Lower lobe of right lung (tissue), 2 donors: ENCODE data around the gene APOA4. TPM values are rescaled to one million over a fixed set of nuclear protein-coding genes. Genes with fewer than 3 reads are reported as not detected.

ENCODE experiments used
- ATAC-seq, 2 donors: fragments of 200-7000 bp; cut with Tn5 transposase; one replicate each; pipeline ENCODE4 v1.9.1; 2020 to 2022; ENCODE audit warnings: mild to moderate bottlenecking in 2 of 2, moderate library complexity in 2 of 2
- DNase-seq: peaks from one replicate; pipeline ENCODE4 v3.0.0-alpha.2; 2020
- H3K27ac ChIP-seq: fragments of 200-600 bp; one replicate; pipeline ENCODE4 v1.8.0; 2022
- H3K27me3 ChIP-seq: fragments of 200-600 bp; one replicate; pipeline ENCODE4 v1.8.0; 2022; ENCODE audit warnings: low read depth
- H3K36me3 ChIP-seq: fragments of 200-600 bp; one replicate; pipeline ENCODE4 v1.8.0; 2022; ENCODE audit warnings: mild to moderate bottlenecking
- H3K4me1 ChIP-seq: fragments of 200-600 bp; one replicate; pipeline ENCODE4 v1.8.0; 2022
- H3K4me3 ChIP-seq: fragments of 200-600 bp; one replicate; pipeline ENCODE4 v1.8.0; 2022; ENCODE audit warnings: mild to moderate bottlenecking
- H3K9me3 ChIP-seq: fragments of 200-600 bp; one replicate; pipeline ENCODE4 v1.8.0; 2022
- CTCF ChIP-seq: fragments of 200-600 bp; IDR thresholded peaks from one replicate; pipeline ENCODE4 v1.8.0; 2022; ENCODE audit warnings: antibody characterized with exemption, mild to moderate bottlenecking
- intact Hi-C: fragments of 100-400 bp; cut with DNase I; formaldehyde crosslinking; loops from one replicate; pipeline ENCODE4 v1.11.0; 2022
- total RNA-seq: library from RNA; stranded (reverse); fragmentation: NEBNext Ultra II Directional; extraction: Animal tissue kit (Norgen Biotek cat#: 25700); gene quantifications from one replicate; pipeline ENCODE4 v1.2.1, GENCODE V29; 2021
- donor health status: DM: no; HTN: yes; CAD: no; lungs with severe emphysema.

The APOA4 gene
- total RNA-seq, 1 donor from 2014 or later = not detected

DNA sequence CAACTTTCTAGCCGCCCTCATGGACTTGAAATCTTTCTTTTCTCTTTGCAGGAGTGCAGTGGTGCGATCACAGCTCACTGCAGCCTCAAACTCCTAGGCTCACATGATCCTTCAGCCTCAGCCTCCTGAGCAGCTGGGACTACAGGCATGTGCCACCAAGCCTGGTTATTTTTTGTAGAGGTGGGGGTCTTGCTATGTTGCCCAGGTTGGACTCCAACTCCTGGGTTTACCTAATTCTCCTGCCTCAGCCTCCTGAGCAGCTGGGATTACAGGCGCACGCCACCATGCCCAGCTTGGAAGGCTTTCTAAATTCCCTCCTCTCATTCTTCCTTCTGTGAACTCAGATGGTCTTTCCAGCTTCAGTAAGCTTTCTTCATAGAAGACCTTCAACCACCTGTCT is 19.0 kb upstream of the APOA4 start:
- intact Hi-C loops = no loop called here
- Histone ChIP-seq H3K4me3 (no peak overlapping the region), H3K27ac (no peak overlapping the region), H3K9me3 (no peaks in the 10 kb centered on the region), H3K4me1 (peaks cover 14% of the 10 kb centered on the region), H3K36me3 (peaks cover 46% of the 10 kb centered on the region), H3K27me3 (no peaks in the 10 kb centered on the region)
- no peak for TF ChIP-seq CTCF
- ATAC-seq (no peak), DNase-seq (no peak)

GRCh38 chr11:116840746-116841296 is 17.7 kb upstream of the APOA4 start:
- intact Hi-C loops = no loop called here
- no peak overlapping the region for H3K27ac ChIP-seq
- no peak overlapping the region for H3K4me3 ChIP-seq
- H3K9me3 ChIP-seq = no peaks in the 10 kb centered on the region
- peaks cover 33% of the 10 kb centered on the region for H3K36me3 ChIP-seq
- DNase-seq = no peak
- no peak for ATAC-seq
- no peaks in the 10 kb centered on the region for H3K27me3 ChIP-seq
- no peak for TF ChIP-seq CTCF
- H3K4me1 ChIP-seq = peaks cover 27% of the 10 kb centered on the region

GRCh38 chr11:116840224-116840745 is 17.2 kb upstream of the APOA4 start:
- intact Hi-C loops = no loop called here
- H3K27ac ChIP-seq = no peak overlapping the region
- TF ChIP-seq CTCF = peak; percentile 8
- ATAC-seq (no peak), DNase-seq (no peak)
- H3K27me3 ChIP-seq = no peaks in the 10 kb centered on the region
- H3K4me1 ChIP-seq = peaks cover 33% of the 10 kb centered on the region
- peaks cover 28% of the 10 kb centered on the region for H3K36me3 ChIP-seq
- no peaks in the 10 kb centered on the region for H3K9me3 ChIP-seq
- H3K4me3 ChIP-seq = no peak overlapping the region

DNA sequence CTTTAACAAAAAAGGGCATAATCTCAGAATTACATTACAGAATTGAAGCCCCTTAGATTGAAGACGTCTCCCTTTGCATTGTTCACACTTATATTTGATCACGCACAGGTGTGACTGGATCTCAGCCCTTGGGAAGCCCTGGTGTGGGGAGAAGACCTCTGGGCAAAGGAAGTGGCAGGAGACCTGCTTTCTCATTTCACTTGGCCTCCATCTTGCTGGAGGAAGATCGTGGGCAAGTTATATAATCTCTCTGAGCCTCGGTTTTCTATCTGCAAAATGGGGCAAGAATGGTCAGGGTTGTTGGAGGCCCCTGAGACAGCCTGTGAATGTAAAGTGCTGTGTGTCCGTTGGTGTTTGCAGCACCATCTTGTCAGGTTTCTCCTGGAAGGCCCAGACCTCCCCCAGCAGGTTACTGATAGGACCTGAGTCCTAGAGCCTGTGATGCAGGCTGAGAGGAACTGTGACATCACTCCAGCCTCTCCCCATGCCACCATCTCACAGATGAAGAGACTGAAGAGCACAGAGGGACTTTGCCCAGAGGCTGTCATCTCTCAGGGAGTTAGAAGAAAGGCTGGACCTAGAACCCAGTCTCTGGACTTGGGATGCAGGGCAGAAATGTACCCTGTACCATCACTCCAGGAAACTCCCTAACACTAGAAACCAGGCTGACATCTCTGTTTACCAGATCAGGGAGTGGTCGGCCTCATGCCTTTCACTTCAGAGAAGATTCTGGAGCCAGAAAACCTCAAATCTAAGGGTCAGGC is 15.4 kb upstream of the APOA4 start:
- no peak overlapping the region for H3K27ac ChIP-seq
- intact Hi-C loops = no loop called here
- H3K36me3 ChIP-seq = peaks cover 12% of the 10 kb centered on the region
- no peaks in the 10 kb centered on the region for H3K9me3 ChIP-seq
- no peak overlapping the region for H3K4me3 ChIP-seq
- no peak for DNase-seq
- peaks cover 41% of the 10 kb centered on the region for H3K4me1 ChIP-seq
- no peak for TF ChIP-seq CTCF
- H3K27me3 ChIP-seq = no peaks in the 10 kb centered on the region
- ATAC-seq = no peak

DNA sequence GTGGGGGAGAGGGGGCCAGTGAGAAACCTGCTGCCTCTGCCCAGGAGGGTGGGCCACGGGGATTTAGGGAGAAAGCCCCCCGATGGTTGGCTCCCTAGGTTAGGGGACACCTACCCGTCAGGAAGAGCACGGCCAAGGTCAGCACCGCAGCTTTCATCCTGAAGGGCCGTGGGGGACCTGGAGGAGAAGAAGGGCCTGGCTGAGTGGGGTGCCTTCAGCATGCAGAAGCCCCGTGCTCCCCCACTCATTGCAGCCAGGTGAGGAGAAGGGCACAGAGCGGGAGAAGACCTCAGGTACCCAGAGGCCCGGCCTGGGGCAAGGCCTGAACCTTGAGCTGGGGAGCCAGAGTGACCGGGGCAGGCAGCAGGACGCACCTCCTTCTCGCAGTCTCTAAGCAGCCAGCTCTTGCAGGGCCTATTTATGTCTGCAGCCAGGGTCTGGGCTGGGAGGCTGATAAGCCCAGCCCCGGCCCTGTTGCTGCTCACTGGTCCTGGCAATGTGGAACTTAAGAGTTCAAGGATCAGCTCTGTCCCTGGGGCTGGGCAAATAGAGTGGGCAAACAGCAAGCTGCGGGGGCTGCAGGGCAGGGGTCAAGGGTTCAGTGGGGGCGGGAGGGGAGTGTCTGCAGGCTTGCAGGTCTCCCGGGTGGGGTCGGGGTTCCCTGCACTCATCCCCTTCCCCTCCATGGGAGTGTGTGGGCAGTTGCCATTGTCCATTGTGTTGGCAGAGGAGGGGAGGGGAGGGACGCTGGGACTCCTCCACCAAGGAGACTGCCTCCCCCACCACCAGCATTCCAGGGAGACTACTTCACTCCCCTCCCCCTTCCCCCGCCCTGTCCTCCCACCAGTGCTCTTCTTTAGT is 14.4 kb upstream of the APOA4 start, which contains the start of gene APOA1:
APOA1 (minus strand) TSS at position 392 of the 861 bp plus-strand sequence; CDS start at position 157, 235 bp downstream.
- Histone ChIP-seq H3K4me3 (peak within 1 kb of the TSS; percentile 54), H3K36me3 (peaks cover 2% of the 10 kb centered on the region), H3K9me3 (no peaks in the 10 kb centered on the region), H3K27ac (peak within 1 kb of the TSS; percentile 88), H3K4me1 (peaks cover 41% of the 10 kb centered on the region), H3K27me3 (no peaks in the 10 kb centered on the region)
- intact Hi-C loops = no loop called here
- ATAC-seq (no peak), DNase-seq (no peak)
- TF ChIP-seq CTCF = no peak
